Body of pancreas (tissue), 4 donors: ENCODE measurements around the gene FAM47E. TPM values are rescaled to one million over a fixed set of nuclear protein-coding genes. Genes with fewer than 3 reads are reported as not detected.

Source experiments
- ATAC-seq: fragments of 150-250 bp; one replicate; pipeline ENCODE4 v1.9.1; 2016
- DNase-seq, 4 donors: peaks; one replicate each; pipeline ENCODE4 v3.0.0-alpha.2; 2019
- H3K27ac ChIP-seq, 4 donors: fragments of 200-600 bp; sonication (generic); 1 replicate in 3 of 4; 2 replicates in 1 of 4; pipeline versions ENCODE4 v1.5.1 to v1.6.1; 2016 to 2019; ENCODE audit warnings: mild to moderate bottlenecking in 1 of 4, mixed read lengths in 1 of 4, moderate library complexity in 1 of 4
- H3K27me3 ChIP-seq, 2 donors: fragments of 200-600 bp; sonication (generic); one replicate each; pipeline ENCODE4 v1.6.0; 2016; ENCODE audit warnings: mild to moderate bottlenecking in 1 of 2
- H3K36me3 ChIP-seq, 2 donors: fragments of 200-600 bp; sonication (generic); replicated peaks in 1 of 2; 2 replicates each; pipeline ENCODE4 v1.5.1; 2016; ENCODE audit warnings: low read depth in 2 of 2; ENCODE audit not compliant: insufficient read depth in 1 of 2
- H3K4me1 ChIP-seq: fragments of 200-600 bp; sonication (generic); one replicate; pipeline ENCODE4 v1.6.0; 2016
- H3K4me3 ChIP-seq, 2 donors: fragments of 200-600 bp; sonication (generic); 1 replicate in 1 of 2; 2 replicates in 1 of 2; pipeline ENCODE4 v1.5.1; 2016 to 2019
- H3K9me3 ChIP-seq, 3 donors: fragments of 200-600 bp; sonication (generic); 1 replicate in 2 of 3; 2 replicates in 1 of 3; pipeline ENCODE4 v1.5.1; 2016
- POLR2A ChIP-seq, 3 donors: fragments of 450-650 bp; IDR thresholded peaks; one replicate each; pipeline ENCODE4 v1.6.1; 2016; ENCODE audit warnings: antibody characterized with exemption in 3 of 3, mild to moderate bottlenecking in 2 of 3
- WGBS, 2 donors: methylation state at CpG; one replicate each; pipeline ENCODE4 v1.1.5; 2017; 5-methylcytosine and 5-hydroxymethylcytosine counted together
- intact Hi-C: fragments of 100-400 bp; cut with DNase I; formaldehyde crosslinking; loops from one replicate; pipeline ENCODE4 v1.15.1; 2023
- total RNA-seq, 2 donors: library from RNA; depleted of rRNA; stranded (reverse); fragments of >200 nt; gene quantifications; one replicate each; pipeline ENCODE4 v1.1.0, GENCODE V29; 2016
- TF ChIP-seq, protein P1 (sequence below), 7 experiments: fragments of 450-650 bp in 4 of 7; fragments of 200-600 bp in 3 of 7; sonication (generic) in 3 of 7; IDR thresholded peaks; one replicate each; pipeline ENCODE4 v1.5.1; 2016 to 2019; ENCODE audit warnings: antibody characterized with exemption in 7 of 7

Gene FAM47E
- total RNA-seq, 2 donors from 2014 or later: 10.1 to 16.2 TPM

DNA sequence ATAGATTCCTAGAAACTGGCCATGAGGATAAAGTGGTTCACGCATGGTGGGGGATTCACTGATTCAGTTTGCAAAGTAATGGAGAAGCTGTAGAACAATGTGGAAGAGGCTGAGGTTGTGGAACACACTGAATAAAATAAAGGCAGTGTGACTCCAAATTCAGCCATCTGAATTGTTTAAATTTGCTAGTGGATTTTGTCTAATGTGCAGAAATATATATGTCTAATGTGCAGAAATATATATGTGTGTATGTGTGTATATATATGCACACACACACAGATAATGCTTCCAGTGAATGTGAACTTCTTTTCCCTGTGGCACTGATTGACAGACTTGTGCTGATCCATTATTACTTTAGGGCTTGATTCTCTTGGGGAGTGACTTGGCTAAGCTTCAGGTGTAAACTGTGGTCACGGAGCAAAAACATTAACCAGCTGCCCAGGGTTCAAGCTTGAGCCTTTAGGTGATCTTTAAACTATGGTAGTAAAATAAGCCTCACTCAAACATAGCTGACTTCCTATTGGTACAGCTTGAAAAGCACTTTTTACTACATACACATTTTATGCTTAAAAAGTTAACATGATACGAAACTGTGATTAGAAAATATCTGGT lies 58.5 kb downstream of the FAM47E start:
- intact Hi-C loops: no loop called here
- 85 to 86% methylated on average over 3 of the region's 3 CpGs for WGBS, 2 donors
- Histone ChIP-seq H3K4me3 (no peak overlapping the region), H3K9me3 (no peaks in the 10 kb centered on the region), H3K36me3 (no peaks in the 10 kb centered on the region), H3K4me1 (peaks cover 25% of the 10 kb centered on the region), H3K27me3 (no peaks in the 10 kb centered on the region), H3K27ac (no peak overlapping the region)
- ATAC-seq: no peak
- no peak for DNase-seq
- TF ChIP-seq, protein P1, sequence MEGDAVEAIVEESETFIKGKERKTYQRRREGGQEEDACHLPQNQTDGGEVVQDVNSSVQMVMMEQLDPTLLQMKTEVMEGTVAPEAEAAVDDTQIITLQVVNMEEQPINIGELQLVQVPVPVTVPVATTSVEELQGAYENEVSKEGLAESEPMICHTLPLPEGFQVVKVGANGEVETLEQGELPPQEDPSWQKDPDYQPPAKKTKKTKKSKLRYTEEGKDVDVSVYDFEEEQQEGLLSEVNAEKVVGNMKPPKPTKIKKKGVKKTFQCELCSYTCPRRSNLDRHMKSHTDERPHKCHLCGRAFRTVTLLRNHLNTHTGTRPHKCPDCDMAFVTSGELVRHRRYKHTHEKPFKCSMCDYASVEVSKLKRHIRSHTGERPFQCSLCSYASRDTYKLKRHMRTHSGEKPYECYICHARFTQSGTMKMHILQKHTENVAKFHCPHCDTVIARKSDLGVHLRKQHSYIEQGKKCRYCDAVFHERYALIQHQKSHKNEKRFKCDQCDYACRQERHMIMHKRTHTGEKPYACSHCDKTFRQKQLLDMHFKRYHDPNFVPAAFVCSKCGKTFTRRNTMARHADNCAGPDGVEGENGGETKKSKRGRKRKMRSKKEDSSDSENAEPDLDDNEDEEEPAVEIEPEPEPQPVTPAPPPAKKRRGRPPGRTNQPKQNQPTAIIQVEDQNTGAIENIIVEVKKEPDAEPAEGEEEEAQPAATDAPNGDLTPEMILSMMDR (IDR thresholded peaks at IDR 0.05): no peak
- no peak for TF ChIP-seq POLR2A (IDR thresholded peaks at IDR 0.05)

DNA sequence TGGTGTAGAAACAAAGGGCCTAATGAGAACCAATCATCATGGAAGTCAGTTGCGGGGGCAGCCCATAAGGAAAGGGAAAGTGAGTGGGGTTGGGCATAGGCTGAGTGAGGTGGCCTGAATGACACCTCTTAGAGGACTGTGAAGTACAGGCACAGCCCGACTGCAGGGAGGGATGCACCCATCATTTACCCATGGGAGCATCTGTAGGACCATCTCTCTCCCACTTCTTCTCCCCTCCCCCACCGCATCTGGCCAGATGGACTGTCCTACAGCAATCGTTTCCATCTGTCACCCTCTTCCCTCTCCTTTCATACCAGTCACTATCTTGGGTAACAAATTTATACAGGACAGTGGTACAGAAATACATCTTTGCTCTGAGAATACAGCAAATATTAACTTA lies 59.2 kb downstream of the FAM47E start:
- H3K27me3 ChIP-seq: no peaks in the 10 kb centered on the region
- ATAC-seq (no peak), DNase-seq (no peak)
- H3K9me3 ChIP-seq: no peaks in the 10 kb centered on the region
- H3K4me3 ChIP-seq: no peak overlapping the region
- H3K27ac ChIP-seq: no peak overlapping the region
- intact Hi-C loops: no loop called here
- TF ChIP-seq, protein P1 (IDR thresholded peaks at IDR 0.05): no peak
- TF ChIP-seq POLR2A (IDR thresholded peaks at IDR 0.05): no peak
- H3K4me1 ChIP-seq: peaks cover 19% of the 10 kb centered on the region
- 75 to 79% methylated on average over 4 of the region's 4 CpGs for WGBS, 2 donors
- no peaks in the 10 kb centered on the region for H3K36me3 ChIP-seq

DNA sequence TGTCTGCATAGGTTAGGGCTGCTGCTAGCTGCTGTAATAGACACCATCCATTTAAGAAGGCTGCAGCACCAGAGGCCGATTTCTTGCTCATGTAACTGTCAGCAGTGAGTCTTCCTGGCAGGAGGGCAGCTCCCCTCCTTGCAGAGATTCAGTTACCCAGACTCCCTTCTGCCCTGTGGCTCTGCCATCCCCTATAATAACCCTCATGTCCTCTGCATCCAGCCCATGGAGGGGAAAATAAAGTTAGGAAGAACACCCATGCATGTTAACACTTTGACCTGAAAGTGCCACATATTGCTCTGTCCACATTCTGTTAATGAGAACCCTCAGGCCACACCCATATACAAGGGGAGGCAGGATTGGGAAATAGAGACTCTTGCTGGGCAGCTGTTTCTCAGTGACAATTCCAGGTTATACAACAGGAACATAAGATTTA lies 60.4 kb downstream of the FAM47E start:
- Histone ChIP-seq H3K36me3 (no peaks in the 10 kb centered on the region), H3K4me3 (no peak overlapping the region), H3K4me1 (peaks cover 17% of the 10 kb centered on the region), H3K27me3 (no peaks in the 10 kb centered on the region), H3K9me3 (no peaks in the 10 kb centered on the region), H3K27ac (no peak overlapping the region)
- 40% methylated on average over 1 of the region's 1 CpG; no CpG with 5 or more reads in 1 of the 2 donors for WGBS, 2 donors
- ATAC-seq: no peak
- no peak for DNase-seq
- TF ChIP-seq POLR2A (IDR thresholded peaks at IDR 0.05): no peak
- TF ChIP-seq, protein P1 (IDR thresholded peaks at IDR 0.05): no peak
- intact Hi-C loops: no loop called here

DNA sequence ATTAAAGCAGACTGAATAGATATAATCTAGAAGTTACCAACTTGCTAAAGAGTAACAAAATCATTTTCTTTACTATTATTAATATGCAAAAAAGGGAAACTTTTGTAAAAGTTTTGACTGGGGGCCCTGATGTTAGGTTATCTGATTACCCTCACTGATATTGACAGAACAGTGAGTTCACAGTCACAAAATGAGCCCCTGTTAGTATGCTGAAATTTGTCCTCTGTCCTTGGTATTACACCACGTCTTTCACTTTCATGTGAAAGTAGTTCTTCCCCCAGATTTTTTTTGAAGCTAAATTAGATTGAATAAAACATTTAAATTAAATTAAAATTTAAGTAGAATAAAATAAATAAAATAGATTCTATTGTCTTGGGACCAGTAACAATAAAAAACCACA lies 60.9 kb downstream of the FAM47E start:
- Histone ChIP-seq H3K4me3 (no peak overlapping the region), H3K36me3 (no peaks in the 10 kb centered on the region), H3K9me3 (no peaks in the 10 kb centered on the region), H3K27ac (no peak overlapping the region), H3K27me3 (no peaks in the 10 kb centered on the region), H3K4me1 (peaks cover 13% of the 10 kb centered on the region)
- intact Hi-C loops: no loop called here
- TF ChIP-seq, protein P1 (IDR thresholded peaks at IDR 0.05): no peak
- no peak for TF ChIP-seq POLR2A (IDR thresholded peaks at IDR 0.05)
- WGBS, 2 donors: 66 to 72% methylated on average over 1 of the region's 1 CpG
- ATAC-seq (no peak), DNase-seq (no peak)

DNA sequence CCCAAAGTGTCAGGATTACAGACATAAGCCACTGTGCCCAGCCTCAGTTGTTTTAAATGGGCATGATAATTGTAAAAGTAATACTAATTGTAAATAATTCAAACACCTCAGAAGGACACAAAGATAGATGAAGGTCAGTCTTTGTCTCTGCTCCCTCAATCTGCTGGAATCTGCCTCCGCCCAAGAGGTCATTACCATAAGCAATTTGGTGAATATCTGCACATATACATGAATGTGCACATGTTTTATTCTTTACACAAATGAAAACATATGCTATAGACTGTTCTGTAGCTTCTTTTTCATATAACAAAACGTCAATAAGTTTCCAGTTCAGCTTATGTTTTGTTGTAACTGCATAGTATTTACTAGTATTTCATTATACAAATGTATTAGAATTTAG lies 62.0 kb downstream of the FAM47E start:
- no peak overlapping the region for H3K27ac ChIP-seq
- TF ChIP-seq, protein P1 (IDR thresholded peaks at IDR 0.05): no peak
- TF ChIP-seq POLR2A (IDR thresholded peaks at IDR 0.05): no peak
- ATAC-seq (no peak), DNase-seq (no peak)
- no peaks in the 10 kb centered on the region for H3K36me3 ChIP-seq
- intact Hi-C loops: no loop called here
- no peaks in the 10 kb centered on the region for H3K27me3 ChIP-seq
- peaks cover 2% of the 10 kb centered on the region for H3K4me1 ChIP-seq
- WGBS, 2 donors: 77 to 87% methylated on average over 2 of the region's 2 CpGs
- no peaks in the 10 kb centered on the region for H3K9me3 ChIP-seq
- no peak overlapping the region for H3K4me3 ChIP-seq
